ENCODE results near the gene PARP12.

DNA sequence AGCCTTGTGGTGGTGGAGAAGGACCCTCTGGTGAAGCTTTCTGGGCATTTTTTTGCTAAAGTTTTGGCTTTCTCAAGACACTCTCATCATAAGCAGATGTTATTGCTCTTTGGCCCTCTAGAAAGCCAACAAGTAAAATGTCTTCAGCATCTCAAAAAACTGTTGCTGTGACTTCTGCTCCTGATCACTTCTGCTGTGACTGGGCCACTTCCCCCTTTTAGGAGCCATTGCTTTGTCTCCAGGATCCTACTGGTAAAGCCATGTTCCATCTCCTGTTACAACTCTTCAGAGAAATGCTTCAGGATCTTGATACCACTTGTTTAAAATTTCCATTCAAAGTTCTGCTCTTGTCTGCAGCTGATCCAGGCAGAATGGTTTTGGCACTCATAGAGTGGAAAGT, 10.9 kb downstream of the PARP12 start:
- TF ChIP-seq, protein P1, sequence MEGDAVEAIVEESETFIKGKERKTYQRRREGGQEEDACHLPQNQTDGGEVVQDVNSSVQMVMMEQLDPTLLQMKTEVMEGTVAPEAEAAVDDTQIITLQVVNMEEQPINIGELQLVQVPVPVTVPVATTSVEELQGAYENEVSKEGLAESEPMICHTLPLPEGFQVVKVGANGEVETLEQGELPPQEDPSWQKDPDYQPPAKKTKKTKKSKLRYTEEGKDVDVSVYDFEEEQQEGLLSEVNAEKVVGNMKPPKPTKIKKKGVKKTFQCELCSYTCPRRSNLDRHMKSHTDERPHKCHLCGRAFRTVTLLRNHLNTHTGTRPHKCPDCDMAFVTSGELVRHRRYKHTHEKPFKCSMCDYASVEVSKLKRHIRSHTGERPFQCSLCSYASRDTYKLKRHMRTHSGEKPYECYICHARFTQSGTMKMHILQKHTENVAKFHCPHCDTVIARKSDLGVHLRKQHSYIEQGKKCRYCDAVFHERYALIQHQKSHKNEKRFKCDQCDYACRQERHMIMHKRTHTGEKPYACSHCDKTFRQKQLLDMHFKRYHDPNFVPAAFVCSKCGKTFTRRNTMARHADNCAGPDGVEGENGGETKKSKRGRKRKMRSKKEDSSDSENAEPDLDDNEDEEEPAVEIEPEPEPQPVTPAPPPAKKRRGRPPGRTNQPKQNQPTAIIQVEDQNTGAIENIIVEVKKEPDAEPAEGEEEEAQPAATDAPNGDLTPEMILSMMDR (IDR thresholded peaks at IDR 0.05): no peak
- no peak for TF ChIP-seq POLR2A (IDR thresholded peaks at IDR 0.05)
